GM12801 (cell line): ENCODE results near the gene RASIP1.

Experiments
- CTCF ChIP-seq: IDR thresholded peaks from one replicate; pipeline ENCODE4 v1.5.1; 2011; ENCODE audit warnings: control low read depth; ENCODE audit not compliant: insufficient read length; ENCODE audit errors: extremely low read depth

RASIP1 gene

DNA sequence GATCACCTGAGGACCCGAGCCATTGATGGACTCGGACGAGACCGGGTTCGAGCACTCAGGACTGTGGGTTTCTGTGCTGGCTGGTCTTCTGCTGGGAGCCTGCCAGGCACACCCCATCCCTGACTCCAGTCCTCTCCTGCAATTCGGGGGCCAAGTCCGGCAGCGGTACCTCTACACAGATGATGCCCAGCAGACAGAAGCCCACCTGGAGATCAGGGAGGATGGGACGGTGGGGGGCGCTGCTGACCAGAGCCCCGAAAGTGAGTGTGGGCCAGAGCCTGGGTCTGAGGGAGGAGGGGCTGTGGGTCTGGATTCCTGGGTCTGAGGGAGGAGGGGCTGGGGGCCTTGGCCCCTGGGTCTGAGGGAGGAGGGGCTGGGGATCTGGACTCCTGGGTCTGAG, 15.8 kb upstream of the RASIP1 start:
- no peak for TF ChIP-seq CTCF

- TF ChIP-seq CTCF = no peak
These were observed 15.4 kb upstream of the RASIP1 start for GRCh38 chr19:48755787-48756186.

DNA sequence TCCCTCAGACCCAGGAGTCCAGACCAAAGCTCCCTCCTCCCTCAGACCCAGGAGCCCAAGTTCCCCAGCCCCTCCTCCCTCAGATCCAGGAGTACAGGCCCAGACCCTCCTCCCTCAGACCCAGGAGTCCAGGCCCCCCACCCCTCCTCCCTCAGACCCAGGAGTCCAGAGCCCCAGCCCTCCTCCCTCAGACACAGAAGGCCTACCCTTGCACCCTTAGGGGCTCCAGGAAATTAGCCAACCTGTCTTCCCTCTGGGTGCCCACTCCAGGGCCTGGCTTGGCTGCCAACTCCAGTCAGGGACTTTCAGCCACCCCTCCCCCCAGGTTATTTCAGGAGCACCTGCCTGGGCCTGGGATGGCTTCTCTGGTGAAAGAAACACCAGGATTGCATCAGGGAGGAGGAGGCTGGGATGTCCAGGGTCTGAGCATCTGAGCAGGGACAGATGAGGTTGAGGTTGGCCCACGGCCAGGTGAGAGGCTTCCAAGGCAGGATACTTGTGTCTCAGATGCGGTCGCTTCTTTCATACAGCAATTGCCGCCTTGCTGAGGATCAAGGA, 14.8 kb upstream of the RASIP1 start, which contains the start of gene FGF21:
TSS of gene FGF21 (plus strand) at position 441 of the 558 bp plus-strand sequence. CDS start 713 bp downstream, outside the sequence.
- TF ChIP-seq CTCF = no peak

- TF ChIP-seq CTCF = no peak
These were observed 12.3 kb upstream of the RASIP1 start, which contains the start of gene FUT1 for GRCh38 chr19:48752496-48753365. Gene FUT1 (minus strand): TSS chr19:48752641. CDS start chr19:48751281, 1,360 bp downstream.

DNA sequence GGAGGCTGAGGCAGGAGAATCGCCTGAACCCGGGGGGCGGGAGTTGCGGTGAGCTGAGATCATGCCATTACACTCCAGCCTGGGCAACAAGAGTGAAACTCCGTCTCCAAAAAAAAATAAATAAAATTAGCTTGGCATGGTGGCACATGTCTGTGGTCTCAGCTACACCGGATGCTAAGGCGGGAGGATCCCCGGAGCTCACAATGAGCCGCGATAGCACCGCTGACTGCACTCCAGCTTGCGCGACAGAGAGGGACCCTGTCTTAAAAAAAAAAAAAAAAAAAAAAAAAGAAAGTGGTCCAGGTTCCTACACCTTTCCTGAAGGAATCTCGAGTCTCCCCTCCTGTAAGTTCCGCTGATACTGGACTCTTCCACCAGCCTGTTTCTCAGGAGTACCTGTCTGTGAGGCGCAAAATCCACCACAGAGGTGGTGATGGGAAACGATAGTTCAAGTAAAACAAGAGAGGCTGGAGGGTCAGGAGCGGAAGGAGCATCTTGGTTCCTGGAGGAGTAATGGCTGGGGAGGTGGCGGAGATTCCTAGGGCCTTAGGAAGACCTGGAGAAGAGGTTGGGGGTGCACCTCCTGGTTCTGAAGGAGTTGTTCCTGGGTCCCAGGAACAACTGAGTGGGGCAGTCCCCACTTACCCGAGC, 11.6 kb upstream of the RASIP1 start:
- no peak for TF ChIP-seq CTCF

- TF ChIP-seq CTCF = no peak
These were observed 10.5 kb upstream of the RASIP1 start for GRCh38 chr19:48750771-48751504.

DNA sequence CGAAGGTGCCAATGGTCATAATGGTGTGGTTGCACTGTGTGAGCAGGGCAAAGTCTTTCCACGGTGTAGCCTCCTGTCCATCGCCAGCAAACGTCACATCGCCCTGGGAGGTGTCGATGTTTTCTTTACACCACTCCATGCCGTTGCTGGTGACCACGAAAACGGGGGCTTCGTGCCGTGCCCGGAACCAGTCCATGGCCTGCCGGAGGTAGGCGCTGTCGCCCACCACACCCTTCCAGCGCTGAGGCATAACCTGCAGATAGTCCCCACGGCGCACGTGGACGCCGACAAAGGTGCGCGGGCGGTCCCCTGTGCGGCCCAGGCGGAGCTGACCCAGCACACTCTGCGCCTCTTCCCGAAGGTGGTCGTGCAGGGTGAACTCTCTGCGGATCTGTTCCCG, 9.9 kb upstream of the RASIP1 start:
- no peak for TF ChIP-seq CTCF
